K562 (cell line): Measurements from ENCODE around the gene P2RY11. TPM values are rescaled to one million over a fixed set of nuclear protein-coding genes. Genes with fewer than 3 reads are reported as not detected.
A peak's percentile ranks its signal among the peaks of the same experiment; 100 is the strongest.

Source experiments
- CBFA2T2 ChIP-seq: fragments of 450-650 bp; conservative IDR thresholded peaks from 2 replicates; pipeline ENCODE4 v1.6.1; 2017; ENCODE audit warnings: mild to moderate bottlenecking
- CBFA2T3 ChIP-seq: fragments of 450-650 bp; IDR thresholded peaks from 2 replicates; pipeline ENCODE4 v1.6.1; 2017
- CHCHD3 ChIP-seq: fragments of 250-450 bp; sonication (Bioruptor Pico); IDR thresholded peaks from 2 replicates; pipeline ENCODE4 v2.1.2; 2022; ENCODE audit warnings: mild to moderate bottlenecking
- CREM ChIP-seq: IDR thresholded peaks from 2 replicates; pipeline ENCODE4 v1.6.1; 2014; ENCODE audit warnings: antibody characterized with exemption, low read depth
- CTBP1 ChIP-seq: fragments of 450-650 bp; IDR thresholded peaks from 2 replicates; pipeline ENCODE4 v1.6.1; 2016; ENCODE audit warnings: borderline replicate concordance
- LCOR ChIP-seq: sonication (generic); formaldehyde crosslinking; IDR thresholded peaks from 2 replicates; pipeline ENCODE4 v1.8.0; 2022; ENCODE audit warnings: mild to moderate bottlenecking, missing genetic modification reagents
- MEIS2 ChIP-seq: fragments of 450-650 bp; IDR thresholded peaks from 2 replicates; pipeline ENCODE4 v1.6.1; 2014; ENCODE audit warnings: mild to moderate bottlenecking; ENCODE audit not compliant: partially characterized antibody
- MNT ChIP-seq, 2 experiments: fragments of 450-650 bp; conservative IDR thresholded peaks; 2 replicates each; pipeline ENCODE4 v1.6.1; 2017; ENCODE audit warnings: mild to moderate bottlenecking in 2 of 2, moderate library complexity in 2 of 2
- MTA2 ChIP-seq: fragments of 450-650 bp; IDR thresholded peaks from 2 replicates; pipeline ENCODE4 v1.6.1; 2016; ENCODE audit warnings: low read depth
- NFXL1 ChIP-seq: fragments of 450-650 bp; formaldehyde crosslinking; IDR thresholded peaks from 2 replicates; pipeline ENCODE4 v1.4.0; 2021; ENCODE audit warnings: mild to moderate bottlenecking
- NR2C2 ChIP-seq, 2 experiments: fragments of 200-800 bp in 1 of 2; sonication (Bioruptor generic) in 1 of 2; sonication (generic) in 1 of 2; formaldehyde crosslinking in 1 of 2; IDR thresholded peaks; 2 replicates each; pipeline versions ENCODE4 v1.6.1 to v1.8.0; 2016 to 2022; ENCODE audit warnings: mild to moderate bottlenecking in 1 of 2, missing compliant biosample characterization in 1 of 2, missing genetic modification characterization in 1 of 2, missing genetic modification reagents in 1 of 2
- PKNOX1 ChIP-seq: fragments of 450-650 bp; IDR thresholded peaks from 2 replicates; pipeline ENCODE4 v1.6.1; 2016
- PTBP1 ChIP-seq: fragments of 200-400 bp; formaldehyde crosslinking; IDR thresholded peaks from 2 replicates; pipeline ENCODE4 v1.6.1; 2017; ENCODE audit warnings: low read depth, low read length
- RNF2 ChIP-seq: sonication (generic); IDR thresholded peaks from 2 replicates; pipeline ENCODE4 v1.6.1; 2016
- TAF9B ChIP-seq: fragments of 450-650 bp; IDR thresholded peaks from 2 replicates; pipeline ENCODE4 v1.6.1; 2018; ENCODE audit warnings: mild to moderate bottlenecking; ENCODE audit not compliant: partially characterized antibody
- TEAD4 ChIP-seq, 2 experiments: sonication (generic) in 1 of 2; formaldehyde crosslinking in 1 of 2; IDR thresholded peaks; 2 replicates each; pipeline versions ENCODE4 v1.6.1 to v1.8.0; 2012 to 2022; ENCODE audit warnings: borderline replicate concordance in 1 of 2, inconsistent platforms in 1 of 2, low read length in 1 of 2, mild to moderate bottlenecking in 1 of 2, missing genetic modification reagents in 1 of 2
- ZBTB11 ChIP-seq, 3 experiments: fragments of 200-800 bp in 1 of 3; fragments of 250-450 bp in 1 of 3; fragments of 450-650 bp in 1 of 3; sonication (Bioruptor Pico) in 1 of 3; sonication (Bioruptor generic) in 1 of 3; formaldehyde crosslinking in 1 of 3; IDR thresholded peaks; 2 replicates each; pipeline versions ENCODE4 v1.6.1 to v1.8.0; 2016 to 2022; ENCODE audit warnings: mild to moderate bottlenecking in 2 of 3, missing genetic modification characterization in 2 of 3, missing compliant biosample characterization in 1 of 3, moderate library complexity in 1 of 3
- ZFP36 ChIP-seq: fragments of 150-350 bp; IDR thresholded peaks from 2 replicates; pipeline ENCODE4 v1.6.1; 2018; ENCODE audit warnings: low read length, low read depth; ENCODE audit not compliant: partially characterized antibody
- ZNF76 ChIP-seq: fragments of 250-450 bp; sonication (Bioruptor Pico); IDR thresholded peaks from 2 replicates; pipeline ENCODE4 v1.4.0; 2020; ENCODE audit warnings: mild to moderate bottlenecking, moderate library complexity, borderline replicate concordance
- polyA plus RNA-seq, 8 experiments: library from polyadenylated mRNA; depleted of rRNA in 4 of 8; stranded (reverse) in 5 of 8; unstranded in 3 of 8; fragments of >200 nt; fragmentation: Nextera tagmentation in 2 of 8; fragmentation: Illumina TruSeq in 1 of 8; extraction: Ambion mirVana in 2 of 8; extraction: Trizol in 1 of 8; gene quantifications; 2 replicates each; pipeline versions ENCODE4 v1.2.1 to v1.2.3, GENCODE V29; 2011 to 2014; ENCODE audit warnings: inconsistent platforms in 1 of 8, missing spikeins in 1 of 8
- total RNA-seq, 7 experiments: library from RNA; depleted of rRNA in 6 of 7; stranded (reverse); fragments of >200 nt in 6 of 7; fragmentation: Illumina TruSeq in 2 of 7; extraction: Trizol in 2 of 7; gene quantifications; 2 replicates each; pipeline versions ENCODE4 v1.2.1 to v1.2.3, GENCODE V29; 2011 to 2021; ENCODE audit warnings: low replicate concordance in 1 of 7

Gene P2RY11
- total and polyA plus RNA-seq, 9 of the 15 experiments (the other 6 are each of a cell fraction or from before 2014, with no cell fraction given): 0.03 to 10.1 (median 1.5) TPM

GRCh38 chr19:10091895-10092641 lies 19.4 kb upstream of the P2RY11 start (continued):
- TF ChIP-seq MNT (conservative IDR thresholded peaks at IDR 0.05): 0 out of 4 replicates have a peak, but pooled peaks of 1 of the 2 experiments have one; percentile 35
- TF ChIP-seq CBFA2T3: peak; percentile 85
- TF ChIP-seq PKNOX1: peak; percentile 30; the same call in 1 of the 2 replicates
- no peak for TF ChIP-seq ZNF76 (CRISPR knock-in tag)
- TF ChIP-seq CREM: 0 out of 2 replicates have a peak, but pooled peaks have one; percentile 34
- TF ChIP-seq LCOR: no peak
- TF ChIP-seq CBFA2T2: peak; percentile 74
- peak in 1 of 3 experiments; percentile 36; a peak in 1 of 6 replicates for TF ChIP-seq ZBTB11 (CRISPR knock-in tag; IDR thresholded peaks at IDR 0.05)
- TF ChIP-seq MEIS2: peak; percentile 50
- TF ChIP-seq PTBP1: no peak
- peak; percentile 60 for TF ChIP-seq ZFP36
- peak; percentile 57 for TF ChIP-seq MTA2
- TF ChIP-seq RNF2: no peak
- TF ChIP-seq TEAD4 (IDR thresholded peaks at IDR 0.05; ENCODE audit: low read length): peak; percentile 71; the same call in 1 of the 2 replicates
- no peak for TF ChIP-seq TEAD4 (CRISPR knock-in tag; IDR thresholded peaks at IDR 0.05; ENCODE audit: borderline replicate concordance)
- TF ChIP-seq NR2C2 (CRISPR knock-in tag; IDR thresholded peaks at IDR 0.05): no peak
- TF ChIP-seq NR2C2 (tag; IDR thresholded peaks at IDR 0.05): no peak
- TF ChIP-seq TAF9B: no peak
- TF ChIP-seq NFXL1 (CRISPR knock-in tag): no peak
- TF ChIP-seq CHCHD3 (CRISPR knock-in tag): no peak
- TF ChIP-seq CTBP1: peak; percentile 40; the same call in 1 of the 2 replicates
- TF ChIP-seq, all 486 proteins: peak for 41
